Pulmonary artery endothelial cell (primary cell): ENCODE data around the gene FRMD3. TPM values are rescaled to one million over a fixed set of nuclear protein-coding genes. Genes with fewer than 3 reads are reported as not detected.

Experiments
- DNase-seq: peaks from one replicate; pipeline ENCODE4 v3.0.0-alpha.2; 2011; ENCODE audit warnings: low read depth, low spot score
- total RNA-seq: library from RNA; depleted of rRNA; stranded (reverse); fragments of >200 nt; gene quantifications from 2 replicates; pipeline ENCODE4 v1.2.3, GENCODE V29; 2014

FRMD3 gene
- total RNA-seq, 1 donor from 2014 or later, result 17.2 TPM

- no peak for DNase-seq
Observed at GRCh38 chr9:83238871-83239640, 299.1 kb downstream of the FRMD3 start.

- DNase-seq, result no peak
Observed at GRCh38 chr9:83236029-83236696, 302.0 kb downstream of the FRMD3 start.

- DNase-seq, result no peak
Observed at GRCh38 chr9:83235526-83235925, 302.7 kb downstream of the FRMD3 start.

GRCh38 chr9:83234541-83234940 is 303.7 kb downstream of the FRMD3 start:
- DNase-seq, result no peak

- DNase-seq, result no peak
Observed at GRCh38 chr9:83233647-83234046, 304.6 kb downstream of the FRMD3 start.

- no peak for DNase-seq
Observed at GRCh38 chr9:83231039-83231438, 307.2 kb downstream of the FRMD3 start.

GRCh38 chr9:83220730-83221129 is 317.5 kb downstream of the FRMD3 start:
- peak; percentile 60 for DNase-seq

GRCh38 chr9:83219924-83220438 is 318.2 kb downstream of the FRMD3 start:
- no peak for DNase-seq

GRCh38 chr9:83219154-83219923 is 318.9 kb downstream of the FRMD3 start:
- DNase-seq, result peak; percentile 60

- no peak for DNase-seq
Observed at GRCh38 chr9:83218411-83219090, 319.6 kb downstream of the FRMD3 start.

- no peak for DNase-seq
Observed at GRCh38 chr9:83209188-83209731, 328.9 kb downstream of the FRMD3 start.

GRCh38 chr9:83208065-83208850 is 329.9 kb downstream of the FRMD3 start:
- no peak for DNase-seq

- no peak for DNase-seq
Observed at GRCh38 chr9:83204047-83204446, 334.2 kb downstream of the FRMD3 start.

GRCh38 chr9:83200531-83200930 is 337.7 kb downstream of the FRMD3 start:
- no peak for DNase-seq

- DNase-seq, result no peak
Observed at GRCh38 chr9:83199832-83200231, 338.4 kb downstream of the FRMD3 start.

- DNase-seq, result peak; percentile 35
Observed at GRCh38 chr9:83199240-83199639, 339.0 kb downstream of the FRMD3 start.

GRCh38 chr9:83198371-83198770 is 339.8 kb downstream of the FRMD3 start:
- no peak for DNase-seq

GRCh38 chr9:83197591-83197990 is 340.6 kb downstream of the FRMD3 start:
- no peak for DNase-seq

GRCh38 chr9:83196946-83197345 is 341.3 kb downstream of the FRMD3 start:
- no peak for DNase-seq
